GM11168 (cell line): Measurements from ENCODE around the gene MAP4K3.
"Not testable (repeated sequence)": the region's sequence is repeated elsewhere in the genome, so short reads cannot be mapped to it uniquely, and the experiment has no call there.

ENCODE experiments used
- in situ Hi-C: fragments of 300-500 bp; cut with MboI; formaldehyde crosslinking; loops from one replicate; pipeline ENCODE4 v1.12.0; 2022; ENCODE audit warnings: low sequenced_read_pairs; ENCODE audit not compliant: unreplicated experiment

MAP4K3 gene

DNA sequence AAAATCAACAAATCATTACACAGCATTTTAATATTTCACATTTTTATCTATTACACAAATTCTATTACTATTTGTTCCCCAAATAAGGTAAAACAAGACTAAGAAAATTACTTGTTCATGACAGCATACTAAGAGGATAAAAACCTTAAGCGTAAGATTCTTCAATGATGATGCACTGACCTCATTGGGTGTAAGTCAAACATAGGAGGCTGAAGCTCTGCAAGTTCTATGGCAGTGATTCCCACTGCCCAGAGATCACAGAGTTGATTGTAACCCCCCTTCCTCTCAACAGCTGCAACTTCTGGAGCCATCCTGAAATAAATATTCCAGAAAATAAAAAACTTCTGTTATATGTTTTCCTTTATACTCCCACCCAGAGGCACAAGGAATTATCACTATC lies 111.1 kb downstream of the MAP4K3 start:
- in situ Hi-C loops = no loop called here

DNA sequence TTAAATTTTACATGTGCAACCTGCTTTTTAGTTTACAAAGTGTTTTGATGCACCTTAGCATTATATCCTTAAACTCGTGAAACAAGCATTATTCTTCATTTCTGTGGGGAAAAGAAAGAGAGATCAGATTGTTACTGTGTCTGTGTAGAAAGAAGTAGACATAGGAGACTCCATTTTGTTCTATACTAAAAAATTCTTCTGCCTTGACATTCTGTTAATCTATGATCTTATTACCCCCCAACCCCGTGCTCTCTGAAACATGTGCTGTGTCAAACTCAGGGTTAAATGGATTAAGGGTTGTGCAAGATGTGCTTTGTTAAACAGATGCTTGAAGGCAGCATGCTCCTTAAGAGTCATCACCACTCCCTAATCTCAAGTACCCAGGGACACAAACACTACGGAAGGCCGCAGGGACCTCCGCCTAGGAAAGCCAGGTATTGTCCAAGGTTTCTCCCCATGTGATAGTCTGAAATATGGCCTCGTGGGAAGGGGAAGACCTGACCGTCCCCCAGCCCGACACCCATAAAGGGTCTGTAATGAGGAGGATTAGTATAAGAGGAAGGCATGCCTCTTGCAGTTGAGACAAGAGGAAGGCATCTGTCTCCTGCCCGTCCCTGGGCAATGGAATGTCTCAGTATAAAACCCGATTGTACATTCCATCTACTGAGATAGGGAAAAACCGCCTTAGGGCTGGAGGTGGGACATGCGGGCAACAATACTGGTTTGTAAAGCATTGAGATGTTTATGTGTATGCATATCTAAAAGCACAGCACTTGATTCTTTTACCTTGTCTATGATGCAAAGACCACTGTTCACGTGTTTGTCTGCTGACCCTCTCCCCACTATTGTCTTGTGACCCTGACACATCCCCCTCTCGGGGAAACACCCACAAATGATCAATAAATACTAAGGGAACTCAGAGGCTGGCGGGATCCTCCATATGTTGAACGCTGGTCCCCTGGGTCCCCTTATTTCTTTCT lies 115.7 kb downstream of the MAP4K3 start:
- in situ Hi-C loops = not testable (repeated sequence)

DNA sequence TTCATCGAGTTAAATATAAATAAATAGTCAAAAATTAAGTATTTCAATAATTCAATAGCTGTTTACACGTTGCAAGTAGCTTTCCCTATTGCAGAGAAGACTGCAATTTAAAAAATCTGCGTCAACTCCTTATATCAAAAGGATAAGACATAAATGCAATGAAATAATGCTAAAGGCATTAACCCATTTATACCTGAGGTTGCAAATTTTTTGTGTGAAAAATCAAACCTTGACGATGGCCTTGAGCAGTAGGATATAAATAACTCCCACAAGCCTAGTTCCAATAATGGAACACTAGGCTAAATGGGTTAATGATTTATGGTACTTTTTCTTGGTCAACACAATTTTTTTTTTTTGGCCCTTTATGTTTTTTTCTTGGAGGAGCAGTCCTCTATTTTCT lies 116.9 kb downstream of the MAP4K3 start:
- in situ Hi-C loops = no loop called here

DNA sequence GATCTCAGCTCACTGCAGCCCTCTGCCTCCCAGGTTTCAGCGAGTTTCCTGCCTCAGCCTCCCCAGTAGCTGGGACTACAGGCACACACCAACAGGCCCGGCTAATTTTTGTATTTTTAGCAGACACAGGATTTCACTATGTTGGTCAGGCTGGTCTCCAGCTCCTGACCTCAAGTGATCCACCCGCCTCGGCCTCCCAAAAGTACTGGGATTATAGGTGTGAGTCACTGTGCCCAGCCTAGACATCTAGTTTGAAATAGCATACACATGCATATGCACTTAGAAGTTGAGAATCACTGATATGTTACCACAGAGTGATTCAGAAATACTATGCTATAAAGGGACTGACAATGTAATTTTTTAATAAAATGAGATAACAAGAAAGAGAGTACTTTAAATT lies 123.5 kb downstream of the MAP4K3 start:
- in situ Hi-C loops = no loop called here

DNA sequence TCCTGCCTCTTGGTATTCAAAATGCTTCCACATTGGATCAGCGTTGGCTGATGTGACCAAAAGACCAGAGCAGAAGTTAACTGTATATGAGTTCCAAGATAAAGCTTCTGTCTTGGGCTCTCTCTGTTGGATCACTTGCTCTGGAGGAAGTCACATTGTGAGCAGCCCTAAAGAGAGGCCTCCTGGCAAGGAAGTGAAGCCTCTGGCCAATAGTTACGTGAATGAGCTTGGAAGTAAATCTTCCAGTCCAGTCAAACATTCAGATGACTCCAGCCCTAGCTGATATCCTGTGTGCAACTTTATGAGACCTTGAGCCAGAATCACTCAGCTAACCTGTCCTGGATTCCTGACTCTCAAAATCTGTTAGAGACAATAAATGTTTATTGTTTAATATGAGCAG lies 125.6 kb downstream of the MAP4K3 start:
- in situ Hi-C loops = no loop called here

DNA sequence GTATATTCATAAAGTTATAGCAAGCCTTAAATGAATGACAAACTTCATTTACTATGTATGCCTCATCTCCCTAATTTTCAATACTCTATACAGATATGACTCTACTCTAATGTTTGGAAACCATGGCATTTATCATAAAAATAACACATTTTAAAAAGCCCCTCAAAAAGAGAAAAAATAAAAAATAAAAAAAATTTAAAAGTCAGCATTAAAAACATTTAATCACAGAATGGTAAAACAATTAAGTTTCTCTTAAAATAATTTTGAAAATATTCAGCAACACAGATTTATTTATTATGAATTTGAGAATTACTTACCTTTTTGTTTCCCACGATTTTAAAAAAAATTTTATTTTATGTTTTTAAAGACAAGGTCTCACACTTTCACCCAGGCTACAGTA lies 128.3 kb downstream of the MAP4K3 start:
- in situ Hi-C loops = no loop called here

DNA sequence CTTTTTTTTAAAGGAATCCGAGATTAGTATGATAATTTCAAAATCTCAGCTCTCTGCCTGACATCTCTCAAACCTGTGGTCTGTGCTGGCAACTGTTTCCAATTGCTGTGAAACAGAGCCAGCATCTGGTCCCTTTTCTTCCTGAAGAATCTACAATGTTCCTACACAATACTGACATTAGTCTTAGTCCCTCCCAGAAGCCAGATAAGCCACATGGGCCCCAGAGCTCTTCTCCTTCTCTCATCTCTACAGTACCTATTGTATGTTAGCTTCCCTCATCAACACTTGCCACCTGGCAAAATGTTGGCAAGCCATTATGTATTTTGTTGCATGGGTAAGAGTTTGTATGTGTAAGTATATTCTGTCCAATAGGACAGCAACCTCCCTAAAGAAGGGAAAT lies 130.5 kb downstream of the MAP4K3 start:
- in situ Hi-C loops = no loop called here

DNA sequence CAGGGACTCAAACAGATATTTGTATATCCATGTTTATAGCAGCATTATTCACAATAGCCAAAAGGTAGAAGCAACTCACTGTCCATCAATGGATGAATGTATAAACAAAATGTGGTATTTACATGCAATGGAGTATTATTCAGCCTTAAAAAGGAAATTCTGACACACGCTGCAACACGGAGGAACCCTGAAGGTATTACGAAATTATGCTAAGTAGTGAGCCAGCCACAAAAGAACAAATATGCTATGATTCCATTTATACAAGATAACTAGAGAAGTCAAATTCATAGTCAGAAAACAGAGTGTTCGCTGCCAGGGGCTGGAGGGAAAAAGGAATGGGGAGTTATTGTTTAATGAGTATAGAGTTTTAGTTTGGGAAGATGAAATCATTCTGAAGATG lies 132.4 kb downstream of the MAP4K3 start:
- in situ Hi-C loops = no loop called here

DNA sequence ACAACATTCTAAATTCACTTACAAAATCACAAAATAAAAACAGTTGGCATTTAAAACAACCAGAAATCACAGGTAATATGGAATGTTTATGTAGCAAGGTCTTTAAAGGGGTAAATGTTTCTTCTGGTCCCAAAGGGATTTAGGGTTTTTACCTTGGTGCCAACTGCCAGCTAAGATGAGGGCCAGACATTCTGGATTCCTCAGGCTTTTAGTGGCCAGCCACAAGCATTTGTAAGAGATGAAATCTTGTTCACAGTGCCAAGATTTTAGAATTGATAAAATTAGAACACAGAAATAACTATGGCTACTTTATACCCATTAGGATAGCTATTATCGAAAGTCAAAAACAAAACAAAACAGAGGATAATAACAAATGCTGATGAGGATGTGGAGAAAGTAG lies 132.9 kb downstream of the MAP4K3 start:
- in situ Hi-C loops = no loop called here

DNA sequence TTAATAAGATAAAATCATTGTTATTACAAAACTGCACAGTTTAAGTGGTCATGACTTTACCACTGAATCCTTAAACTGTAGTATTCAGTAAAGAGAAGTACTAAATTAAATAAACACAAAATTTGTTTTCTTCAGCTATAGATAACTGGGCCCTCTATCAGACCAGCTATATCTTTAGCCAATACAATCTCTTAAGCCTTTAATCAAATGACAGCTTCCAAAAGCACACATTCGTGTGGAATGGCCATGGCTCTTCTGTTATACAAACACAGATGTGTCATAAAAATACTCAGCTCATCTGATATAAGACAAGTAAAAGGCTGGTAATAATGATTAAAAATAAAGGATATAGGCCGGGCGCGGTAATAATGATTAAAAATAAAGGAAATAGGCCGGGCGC lies 135.7 kb downstream of the MAP4K3 start:
- in situ Hi-C loops = no loop called here

DNA sequence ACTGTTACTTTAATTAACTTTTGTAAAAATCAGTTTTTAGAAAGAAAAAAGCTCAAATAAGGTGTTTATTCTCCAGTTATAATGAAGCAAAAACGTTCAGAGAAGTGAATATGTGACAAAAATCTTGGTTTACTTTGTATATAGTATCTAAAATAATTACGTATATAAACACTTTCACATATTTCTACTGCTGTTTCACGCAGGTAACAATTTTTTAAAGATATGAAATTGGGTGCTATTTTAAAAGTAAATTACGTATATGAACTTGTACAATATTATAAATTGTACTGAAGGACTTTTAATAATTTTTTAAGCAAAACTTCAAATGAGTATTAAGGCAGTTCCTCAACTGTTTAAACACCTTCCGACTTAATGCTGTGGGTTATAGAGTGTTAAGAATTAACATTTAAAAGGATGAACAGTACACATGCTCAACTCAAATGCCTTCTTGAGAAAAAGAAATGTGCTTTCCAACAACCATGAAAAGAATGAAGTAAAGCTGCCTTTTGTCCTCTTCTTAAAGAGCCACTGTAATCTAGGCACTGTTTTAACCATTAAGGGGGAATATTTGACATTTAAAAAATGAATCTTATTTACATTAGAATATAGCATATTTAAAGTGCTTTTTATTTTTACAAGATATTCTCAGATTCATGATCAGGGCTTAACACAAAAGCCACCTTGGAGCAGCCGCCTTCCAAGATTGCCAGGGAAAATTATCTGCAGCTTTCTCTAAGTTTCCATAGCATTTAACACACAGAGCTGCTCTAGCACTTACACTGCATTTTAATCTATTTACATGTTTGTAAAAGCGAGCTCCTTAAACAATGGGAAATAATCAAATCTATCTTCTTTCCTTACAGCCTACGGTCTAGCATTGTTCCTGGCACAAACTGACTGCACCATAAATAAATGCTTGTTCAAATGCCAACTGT lies 136.8 kb downstream of the MAP4K3 start:
- in situ Hi-C loops = no loop called here

DNA sequence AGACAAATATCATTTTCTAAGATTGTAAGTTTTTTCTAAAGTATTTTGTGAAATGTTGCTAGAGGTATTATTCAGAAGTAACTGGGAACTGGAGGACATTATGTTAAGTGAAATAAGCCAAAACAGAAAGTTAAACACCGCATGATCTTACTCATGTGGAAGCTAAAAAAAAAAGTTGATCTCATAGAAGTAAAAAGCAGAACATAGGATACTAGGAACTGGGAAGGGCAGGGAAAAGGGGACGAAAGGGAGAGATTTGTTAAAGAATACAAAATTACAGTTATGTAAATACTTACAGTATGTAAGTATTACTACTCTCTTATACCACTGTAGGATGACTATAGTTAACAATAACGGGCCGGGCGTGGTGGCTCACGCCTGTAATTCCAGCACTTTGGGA lies 146.7 kb downstream of the MAP4K3 start:
- in situ Hi-C loops = no loop called here

DNA sequence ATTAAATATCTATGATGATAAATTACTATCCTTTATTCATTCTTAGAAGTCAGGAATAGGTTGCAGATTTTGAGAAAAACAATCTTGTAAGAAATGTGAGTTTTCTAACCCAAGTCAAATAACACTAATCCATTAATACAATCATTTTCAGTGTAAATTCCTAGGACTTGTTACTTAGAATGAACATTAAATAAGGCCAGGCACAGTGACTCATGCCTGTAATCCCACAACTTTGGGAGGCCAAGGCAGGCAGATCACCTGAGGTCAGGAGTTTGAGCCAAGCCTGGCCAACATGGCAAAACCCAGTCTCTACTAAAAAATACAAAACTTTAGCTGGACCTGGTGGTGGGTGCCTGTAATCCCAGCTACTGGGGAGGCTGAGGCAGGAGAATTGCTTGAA lies 147.5 kb downstream of the MAP4K3 start:
- in situ Hi-C loops = no loop called here

DNA sequence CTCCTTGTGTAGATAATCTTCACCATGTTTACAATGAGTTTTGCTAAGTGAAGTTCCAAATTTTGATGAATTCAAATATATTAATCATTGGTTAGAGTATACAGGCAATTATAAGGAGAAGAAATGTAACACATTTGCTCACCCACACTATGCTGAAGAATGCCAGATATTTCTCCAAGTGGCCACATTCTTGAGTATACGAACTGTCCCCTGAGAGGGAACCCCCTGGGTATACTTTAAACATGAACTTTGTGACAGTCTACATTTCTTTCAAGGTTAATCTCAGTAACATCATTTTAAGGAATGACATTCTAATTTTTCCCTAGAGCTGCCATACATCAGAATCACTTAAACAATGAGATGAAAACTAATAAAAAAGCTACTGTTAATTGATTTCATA lies 153.5 kb downstream of the MAP4K3 start:
- in situ Hi-C loops = no loop called here

DNA sequence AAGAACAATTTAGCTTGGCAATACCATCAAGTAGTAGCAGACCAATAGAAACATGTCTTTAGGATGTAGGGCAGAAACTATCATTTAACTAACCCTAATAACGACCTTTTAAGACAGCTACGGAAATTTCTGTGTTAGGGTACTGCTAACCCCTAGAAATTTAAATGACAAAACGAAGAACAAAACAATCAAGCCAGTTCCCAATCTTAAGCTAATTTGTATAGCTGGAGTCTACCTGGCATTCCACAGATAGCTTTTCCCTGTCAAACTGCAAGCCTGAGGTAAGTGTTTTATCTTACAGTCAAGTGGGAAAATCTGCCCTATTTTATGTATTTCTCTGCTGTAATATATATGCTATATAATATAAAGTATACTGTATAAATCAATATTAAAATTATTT lies 155.7 kb downstream of the MAP4K3 start:
- in situ Hi-C loops = no loop called here

DNA sequence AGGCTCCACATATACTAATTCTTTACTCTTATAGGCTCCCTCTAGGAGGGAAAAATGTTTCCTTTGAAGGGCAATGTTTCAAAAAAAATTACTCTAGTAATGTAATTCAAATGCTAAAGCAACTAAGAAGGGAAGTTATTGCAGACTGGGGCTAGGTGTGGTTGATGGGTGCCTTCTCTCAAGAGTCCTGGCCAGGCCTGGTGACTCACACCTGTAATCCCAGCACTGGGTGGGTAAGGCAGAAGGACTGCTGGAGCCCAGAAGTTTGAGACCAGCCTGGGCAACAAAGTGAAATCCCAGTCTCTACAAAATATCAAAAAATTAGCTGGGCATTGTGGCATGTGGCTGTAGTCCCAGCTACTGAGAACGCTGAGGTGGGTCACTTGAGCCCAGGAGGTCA lies 162.1 kb downstream of the MAP4K3 start:
- in situ Hi-C loops = no loop called here

DNA sequence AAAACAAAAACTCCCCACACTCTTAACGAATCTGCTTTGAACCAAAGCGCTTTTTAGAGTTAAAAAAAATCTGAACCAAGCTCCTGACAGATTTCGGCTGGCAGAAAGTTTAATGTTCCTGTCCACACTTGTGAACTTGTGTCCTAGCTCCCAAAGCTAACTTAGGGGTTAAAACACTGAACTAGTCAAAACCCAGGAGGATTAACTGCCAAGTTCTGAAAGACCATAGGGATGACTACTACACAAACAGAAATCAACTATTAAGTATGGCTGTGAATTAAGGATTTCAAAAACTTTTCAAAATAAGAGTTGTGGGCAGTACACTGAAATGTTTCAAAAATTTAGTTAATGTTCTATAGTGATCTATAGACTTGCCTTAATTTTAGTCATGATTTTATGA lies 167.1 kb downstream of the MAP4K3 start:
- in situ Hi-C loops = no loop called here

DNA sequence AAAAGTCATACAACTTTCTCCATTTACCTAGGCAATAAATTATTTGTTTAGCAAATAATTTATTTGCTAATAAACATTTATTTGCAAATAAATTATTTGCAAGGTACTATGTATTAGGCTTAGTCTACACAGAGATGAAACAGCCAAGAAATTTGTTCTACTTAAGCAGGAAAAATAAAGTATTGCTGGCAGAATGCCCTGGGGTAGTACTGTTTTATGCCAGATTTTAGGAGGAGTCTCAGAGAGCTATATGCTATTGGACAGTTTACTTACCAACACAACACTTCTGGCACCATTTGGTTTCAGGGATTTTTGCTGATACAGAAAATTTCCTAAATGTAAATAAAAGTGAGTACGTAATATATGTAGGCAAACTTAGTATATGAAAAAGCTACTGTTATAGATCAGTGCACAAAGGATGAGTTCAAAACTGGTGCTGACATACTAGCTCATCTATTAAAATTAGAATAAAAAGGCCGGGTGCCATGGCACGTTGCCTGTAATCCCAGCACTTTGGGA lies 170.1 kb downstream of the MAP4K3 start:
- in situ Hi-C loops = no loop called here

DNA sequence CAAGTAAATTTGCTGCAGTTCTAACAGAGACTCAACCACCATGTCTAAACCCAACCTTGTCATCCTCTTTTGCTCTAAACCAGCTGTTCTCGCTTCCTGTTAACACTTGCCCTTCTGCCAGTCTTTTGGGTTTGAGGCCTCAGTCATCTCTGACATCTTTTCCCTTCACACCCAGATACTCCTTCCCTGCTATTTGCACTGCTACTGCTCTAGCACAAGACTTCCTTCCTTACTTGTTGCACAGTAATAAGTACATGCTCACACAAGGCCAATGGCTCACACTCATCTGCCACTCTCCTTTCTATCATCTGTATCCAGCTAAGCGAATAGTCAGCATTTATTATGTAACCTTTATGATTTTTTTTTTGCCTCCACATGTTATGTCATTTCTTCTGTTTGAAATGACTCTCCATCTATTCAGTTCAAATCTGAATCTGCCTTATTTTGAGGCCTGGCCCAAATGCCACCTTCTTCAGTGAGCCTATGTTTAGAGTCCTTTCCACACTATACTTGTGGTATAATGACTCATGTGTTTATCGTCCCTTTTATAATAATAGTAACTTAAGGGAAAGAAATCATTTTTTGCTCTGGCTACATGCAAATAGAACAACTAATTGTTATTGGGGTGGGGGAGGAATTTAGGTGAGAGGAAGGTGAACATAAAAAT lies 170.8 kb downstream of the MAP4K3 start:
- in situ Hi-C loops = no loop called here

DNA sequence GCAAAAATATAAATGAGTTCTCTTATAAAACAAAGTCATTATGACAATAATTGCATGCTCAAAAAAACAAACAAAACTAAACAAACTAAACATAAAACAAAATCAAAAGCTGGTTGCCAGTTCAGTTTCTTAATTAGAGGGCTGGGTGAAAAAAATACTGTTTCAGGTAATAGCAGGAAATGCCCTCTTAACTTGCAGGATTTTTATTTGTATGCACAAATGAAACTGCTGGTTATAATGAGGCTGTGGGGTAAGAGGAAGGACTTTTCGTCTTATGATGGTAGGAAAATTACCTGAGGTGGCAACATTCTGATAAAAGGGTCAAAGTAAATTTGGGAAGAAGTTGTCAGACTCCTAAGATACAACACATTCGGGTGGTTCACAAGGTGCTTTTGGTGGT lies 171.8 kb downstream of the MAP4K3 start:
- in situ Hi-C loops = no loop called here
